ENCODE data around the gene PTMS. TPM values are rescaled to one million over a fixed set of nuclear protein-coding genes. Genes with fewer than 3 reads are reported as not detected.
A peak's percentile ranks its signal among the peaks of the same experiment; 100 is the strongest.

The PTMS gene
- total and polyA plus RNA-seq, 9 of the 15 experiments (the other 6 are each of a cell fraction or from before 2014, with no cell fraction given) = 5.1 to 287 (median 78.5) TPM

- intact Hi-C loops (cut with micrococcal nuclease) = no loop called here
- Histone ChIP-seq H3K4me3 (no peak overlapping the region), H3K9me3 (replicated peaks; ENCODE audit: control insufficient read depth, insufficient read depth, low read depth, low read length) (no peaks in the 10 kb centered on the region), H3K4me1 (replicated peaks in 1 of 2; ENCODE audit: control insufficient read depth in 2 of 2, insufficient read depth in 2 of 2, low read length in 2 of 2) (peaks cover 5 to 18% of the 10 kb centered on the region in 2 experiments; a peak in 4 of 5 replicates), H3K27me3 (ENCODE audit: control insufficient read depth in 2 of 2, insufficient read depth in 2 of 2, low read length in 2 of 2) (no peaks in the 10 kb centered on the region), H3K36me3 (ENCODE audit: control insufficient read depth, insufficient read depth, low read length) (no peaks in the 10 kb centered on the region), H4K20me1 (replicated peaks; ENCODE audit: control insufficient read depth, insufficient read depth, low read length) (no peaks in the 10 kb centered on the region), H3K79me2 (ENCODE audit: control insufficient read depth, insufficient read depth, low read length) (no peaks in the 10 kb centered on the region), H3K27ac (ENCODE audit: extremely low read depth, low read depth, low read length) (no peak overlapping the region), H3K9ac (ENCODE audit: insufficient read depth in 1 of 2, low read depth in 2 of 2, low read length in 2 of 2) (peak overlapping the region in 1 of 2 experiments; percentile 35; a peak in 1 of 4 replicates), H3K4me2 (ENCODE audit: insufficient read depth, low read length) (no peak overlapping the region), H2AFZ (ENCODE audit: low read depth, low read length) (no peak overlapping the region), H3K9me1 (ENCODE audit: control insufficient read depth, insufficient read depth, low read length) (no peaks in the 10 kb centered on the region)
- DNase-seq (ENCODE audit: extremely low read depth in 1 of 4, low spot score in 3 of 4) (no peak), ATAC-seq (no peak), FAIRE-seq (no peak)
- TF ChIP-seq IRF1 (CRISPR knock-in tag; IDR thresholded peaks at IDR 0.05; ENCODE audit: borderline replicate concordance) (no peak), PHF21A (IDR thresholded peaks at IDR 0.05; ENCODE audit: borderline replicate concordance, low read depth) (no peak), FOSL1 (tag; conservative IDR thresholded peaks at IDR 0.05) (no peak)
- CTCF ChIA-PET (ENCODE audit: low intra/inter-chr PET ratio) = no interaction called here
- in situ Hi-C loops (cut with MboI) = no loop called here
- WGBS (ENCODE audit: insufficient coverage, low coverage, missing lambda C conversion rate) = 56% methylated on average over 6 of the region's 6 CpGs
- no TSS peak for BruUV-seq (replicated peaks)
- POLR2A ChIA-PET = interaction anchor here (1.2 kb wide), 1 partner anchor 28 kb away, joined by 3 read pairs; the partner anchor contains the start of gene MLF2
Measured at GRCh38 chr12:6780573-6780972, 14.4 kb downstream of the PTMS start.

GRCh38 chr12:6782119-6782518 lies 16.0 kb downstream of the PTMS start:
- ChIA-PET CTCF (ENCODE audit: low intra/inter-chr PET ratio) (no interaction called here), POLR2A (interaction anchor here (0.6 to 1.7 kb wide), 4 partner anchors 10 to 102 kb away, joined by 3 to 5 read pairs (median 3); partner anchors contain the start of gene LAG3)
- Histone ChIP-seq H3K36me3 (ENCODE audit: control insufficient read depth, insufficient read depth, low read length) (no peaks in the 10 kb centered on the region), H3K79me2 (ENCODE audit: control insufficient read depth, insufficient read depth, low read length) (no peaks in the 10 kb centered on the region), H3K9me1 (ENCODE audit: control insufficient read depth, insufficient read depth, low read length) (no peaks in the 10 kb centered on the region), H3K9me3 (replicated peaks; ENCODE audit: control insufficient read depth, insufficient read depth, low read depth, low read length) (no peaks in the 10 kb centered on the region), H3K4me3 (no peak overlapping the region), H4K20me1 (replicated peaks; ENCODE audit: control insufficient read depth, insufficient read depth, low read length) (no peaks in the 10 kb centered on the region), H3K27ac (ENCODE audit: extremely low read depth, low read depth, low read length) (no peak overlapping the region), H2AFZ (ENCODE audit: low read depth, low read length) (peak overlapping the region; percentile 68), H3K27me3 (ENCODE audit: control insufficient read depth in 2 of 2, insufficient read depth in 2 of 2, low read length in 2 of 2) (no peaks in the 10 kb centered on the region), H3K9ac (ENCODE audit: insufficient read depth in 1 of 2, low read depth in 2 of 2, low read length in 2 of 2) (peak overlapping the region in 1 of 2 experiments; percentile 33; a peak in 2 of 4 replicates), H3K4me1 (replicated peaks in 1 of 2; ENCODE audit: control insufficient read depth in 2 of 2, insufficient read depth in 2 of 2, low read length in 2 of 2) (peaks cover 9 to 18% of the 10 kb centered on the region in 2 experiments; a peak in 4 of 5 replicates), H3K4me2 (ENCODE audit: insufficient read depth, low read length) (no peak overlapping the region)
- TF ChIP-seq NELFE (IDR thresholded peaks at IDR 0.05; ENCODE audit: insufficient read depth, insufficient read length) = no peak
- no peak for TF ChIP-seq UBTF (IDR thresholded peaks at IDR 0.05; ENCODE audit: borderline replicate concordance in 1 of 2, low read depth in 2 of 2, low read length in 2 of 2)
- in situ Hi-C loops (cut with MboI) (no loop called here), intact Hi-C loops (cut with micrococcal nuclease) (no loop called here)
- WGBS (ENCODE audit: insufficient coverage, low coverage, missing lambda C conversion rate) = 23% methylated on average over 6 of the region's 6 CpGs
- no peak for ATAC-seq
- DNase-seq (ENCODE audit: extremely low read depth in 1 of 4, low spot score in 3 of 4) = no peak
- FAIRE-seq = no peak
- BruUV-seq (replicated peaks) = no TSS peak

Data from K562 (cell line).